ENCODE measurements around the gene PAFAH2. TPM values are rescaled to one million over a fixed set of nuclear protein-coding genes. Genes with fewer than 3 reads are reported as not detected.

PAFAH2 gene
- total RNA-seq, 3 donors from 2014 or later (not counting 1 experiment from before 2014, with no cell fraction given): 39.0 to 95.1 (median 68.6) TPM

- no peak for TF ChIP-seq CTCF (IDR thresholded peaks at IDR 0.05)
- no peaks in the 10 kb centered on the region for H3K9me3 ChIP-seq (ENCODE audit: control insufficient read depth, insufficient read depth, low read length)
- H3K27me3 ChIP-seq (ENCODE audit: control insufficient read depth, insufficient read depth, low read length): no peaks in the 10 kb centered on the region
- intact Hi-C loops (cut with micrococcal nuclease): no loop called here
- no peak overlapping the region for H3K4me3 Mint-ChIP-seq
- no peaks in the 10 kb centered on the region for H3K36me3 Mint-ChIP-seq
- no peak for ATAC-seq
- no peak for DNase-seq
- 100% methylated on average over 2 of the region's 2 CpGs for WGBS (ENCODE audit: insufficient coverage)
- H3K27ac Mint-ChIP-seq: no peak overlapping the region
- H3K4me3 ChIP-seq (ENCODE audit: low read length): no peak overlapping the region
- H3K36me3 ChIP-seq (ENCODE audit: control insufficient read depth, insufficient read depth, low read length): no peaks in the 10 kb centered on the region
- peaks cover 15% of the 10 kb centered on the region for H3K4me1 ChIP-seq (ENCODE audit: control insufficient read depth, insufficient read depth, low read length)
- H3K4me1 Mint-ChIP-seq: peaks cover 20 to 30% of the 10 kb centered on the region in 2 donors
- no peaks in the 10 kb centered on the region for H3K9me3 Mint-ChIP-seq
- no peaks in the 10 kb centered on the region for H3K27me3 Mint-ChIP-seq (ENCODE audit: low read depth in 2 of 2)
- H3K27ac ChIP-seq (ENCODE audit: low read length): no peak overlapping the region
Measured at GRCh38 chr1:25916460-25916859, 81.4 kb downstream of the PAFAH2 start.

GRCh38 chr1:25914074-25914995 lies 83.5 kb downstream of the PAFAH2 start:
- intact Hi-C loops (cut with micrococcal nuclease): no loop called here
- H3K27me3 ChIP-seq (ENCODE audit: control insufficient read depth, insufficient read depth, low read length): no peaks in the 10 kb centered on the region
- Mint-ChIP-seq H3K4me3 (no peak overlapping the region), H3K27ac (no peak overlapping the region), H3K36me3 (no peaks in the 10 kb centered on the region), H3K27me3 (ENCODE audit: low read depth in 2 of 2) (no peaks in the 10 kb centered on the region), H3K9me3 (no peaks in the 10 kb centered on the region), H3K4me1 (peaks cover 14 to 22% of the 10 kb centered on the region in 2 donors)
- no peak for TF ChIP-seq CTCF (IDR thresholded peaks at IDR 0.05)
- no peak overlapping the region for H3K4me3 ChIP-seq (ENCODE audit: low read length)
- no peak for DNase-seq
- WGBS (ENCODE audit: insufficient coverage): 88% methylated on average over 2 of the region's 3 CpGs
- no peaks in the 10 kb centered on the region for H3K36me3 ChIP-seq (ENCODE audit: control insufficient read depth, insufficient read depth, low read length)
- ATAC-seq: no peak
- no peaks in the 10 kb centered on the region for H3K9me3 ChIP-seq (ENCODE audit: control insufficient read depth, insufficient read depth, low read length)
- peaks cover 15% of the 10 kb centered on the region for H3K4me1 ChIP-seq (ENCODE audit: control insufficient read depth, insufficient read depth, low read length)
- no peak overlapping the region for H3K27ac ChIP-seq (ENCODE audit: low read length)

GRCh38 chr1:25913206-25913605 lies 84.7 kb downstream of the PAFAH2 start:
- no peak for ATAC-seq
- H3K36me3 Mint-ChIP-seq: no peaks in the 10 kb centered on the region
- Histone ChIP-seq H3K4me1 (ENCODE audit: control insufficient read depth, insufficient read depth, low read length) (peaks cover 8% of the 10 kb centered on the region), H3K27me3 (ENCODE audit: control insufficient read depth, insufficient read depth, low read length) (no peaks in the 10 kb centered on the region), H3K9me3 (ENCODE audit: control insufficient read depth, insufficient read depth, low read length) (no peaks in the 10 kb centered on the region), H3K4me3 (ENCODE audit: low read length) (no peak overlapping the region), H3K27ac (ENCODE audit: low read length) (no peak overlapping the region), H3K36me3 (ENCODE audit: control insufficient read depth, insufficient read depth, low read length) (no peaks in the 10 kb centered on the region)
- no peak overlapping the region for H3K4me3 Mint-ChIP-seq
- H3K27ac Mint-ChIP-seq: no peak overlapping the region
- H3K4me1 Mint-ChIP-seq: peaks cover 13 to 16% of the 10 kb centered on the region in 2 donors
- TF ChIP-seq CTCF (IDR thresholded peaks at IDR 0.05): no peak
- no peaks in the 10 kb centered on the region for H3K9me3 Mint-ChIP-seq
- no peak for DNase-seq
- no peaks in the 10 kb centered on the region for H3K27me3 Mint-ChIP-seq (ENCODE audit: low read depth in 2 of 2)
- intact Hi-C loops (cut with micrococcal nuclease): no loop called here

Data from natural killer cell (primary cell).